IMR-90 (cell line): ENCODE measurements around the gene CTR9. TPM values are rescaled to one million over a fixed set of nuclear protein-coding genes. Genes with fewer than 3 reads are reported as not detected.
A peak's percentile ranks its signal among the peaks of the same experiment; 100 is the strongest.

ENCODE experiments used
- ATAC-seq: fragments of 200-7000 bp; cut with Tn5 transposase; 2 replicates; pipeline ENCODE4 v1.9.1; 2020; ENCODE audit warnings: low read depth, mild to moderate bottlenecking, moderate library complexity
- BruUV-seq: library from RNA; stranded (reverse); fragments of 400-500 nt; replicated peaks from 2 replicates; lab custom pipeline; 2021; lab: Mats Ljungman, UMichigan
- CTCF ChIA-PET: fragments of 300-600 bp; formaldehyde crosslinking; extraction: SDS; loops from one replicate; lab custom pipeline; 2021; ENCODE audit warnings: antibody characterized with exemption; lab: Yijun Ruan, JAX
- POLR2A ChIA-PET: fragments of 300-600 bp; sonication (Branson Sonifier 250); formaldehyde crosslinking; loops from one replicate; lab custom pipeline; 2022; ENCODE audit warnings: antibody characterized with exemption; ENCODE audit not compliant: unreplicated experiment; lab: Charles Lee
- DNase-seq: peaks from one replicate; pipeline ENCODE4 v3.0.0; 2013
- H2AFZ ChIP-seq: replicated peaks from 2 replicates; pipeline ENCODE3; 2013; ENCODE audit warnings: low read length, mild to moderate bottlenecking; ENCODE audit not compliant: poor library complexity
- H2AK5ac ChIP-seq: 2 replicates; pipeline ENCODE4 v1.6.1; 2013; ENCODE audit warnings: low read depth, low read length, inconsistent platforms
- H2AK9ac ChIP-seq: replicated peaks from 2 replicates; pipeline ENCODE3; 2013; ENCODE audit warnings: mild to moderate bottlenecking, low read depth, low read length, moderate library complexity; ENCODE audit not compliant: poor library complexity
- H2BK120ac ChIP-seq: 2 replicates; pipeline ENCODE4 v1.6.1; 2013; ENCODE audit warnings: low read depth, low read length, inconsistent platforms
- H2BK15ac ChIP-seq: 3 replicates; pipeline ENCODE4 v1.6.1; 2013; ENCODE audit warnings: low read depth, low read length, inconsistent platforms
- H2BK20ac ChIP-seq: 2 replicates; pipeline ENCODE4 v1.6.1; 2013; ENCODE audit warnings: low read depth, mild to moderate bottlenecking, inconsistent platforms, low read length, moderate library complexity
- H2BK5ac ChIP-seq: 2 replicates; pipeline ENCODE4 v1.6.1; 2013; ENCODE audit warnings: mild to moderate bottlenecking, low read depth, low read length, inconsistent platforms; ENCODE audit not compliant: poor library complexity, severe bottlenecking
- H3K14ac ChIP-seq: replicated peaks from 2 replicates; pipeline ENCODE4 v1.6.1; 2013; ENCODE audit warnings: low read depth, low read length, inconsistent platforms
- H3K18ac ChIP-seq: 2 replicates; pipeline ENCODE4 v1.6.1; 2013; ENCODE audit warnings: low read depth, low read length, control low read depth
- H3K23ac ChIP-seq: 2 replicates; pipeline ENCODE4 v1.6.1; 2013; ENCODE audit warnings: low read depth, low read length, inconsistent platforms
- H3K27ac ChIP-seq: 2 replicates; pipeline ENCODE4 v1.5.1; 2013; ENCODE audit warnings: mild to moderate bottlenecking, control low read depth, low read length; ENCODE audit not compliant: insufficient read depth
- H3K27me3 ChIP-seq: 2 replicates; pipeline ENCODE4 v1.6.1; 2013; ENCODE audit warnings: low read length; ENCODE audit not compliant: control insufficient read depth, insufficient read depth
- H3K36me3 ChIP-seq: 2 replicates; pipeline ENCODE4 v1.6.1; 2013; ENCODE audit warnings: low read length, mixed read lengths; ENCODE audit not compliant: control insufficient read depth, insufficient read depth
- H3K4ac ChIP-seq: 2 replicates; pipeline ENCODE4 v1.6.1; 2013; ENCODE audit warnings: low read depth, low read length, inconsistent platforms
- H3K4me1 ChIP-seq: 2 replicates; pipeline ENCODE4 v1.6.1; 2013; ENCODE audit warnings: low read length, mixed read lengths; ENCODE audit not compliant: control insufficient read depth, insufficient read depth
- H3K4me2 ChIP-seq: 2 replicates; pipeline ENCODE4 v1.6.1; 2013; ENCODE audit warnings: low read depth, mild to moderate bottlenecking, control low read depth, low read length, moderate library complexity
- H3K4me3 ChIP-seq: 2 replicates; pipeline ENCODE4 v1.5.1; 2013; ENCODE audit warnings: low read depth, mild to moderate bottlenecking, control low read depth, low read length, moderate library complexity; ENCODE audit not compliant: insufficient read depth
- H3K56ac ChIP-seq: 2 replicates; pipeline ENCODE4 v1.6.1; 2013; ENCODE audit warnings: low read length, inconsistent platforms; ENCODE audit not compliant: insufficient read depth; ENCODE audit errors: extremely low read depth
- H3K79me1 ChIP-seq, 2 experiments: 2 replicates each; pipeline ENCODE4 v1.6.1; 2013; ENCODE audit warnings: low read length in 2 of 2, inconsistent platforms in 1 of 2, low read depth in 1 of 2
- H3K9ac ChIP-seq: 2 replicates; pipeline ENCODE4 v1.6.1; 2013; ENCODE audit warnings: low read depth, low read length, control low read depth
- H3K9me1 ChIP-seq: 2 replicates; pipeline ENCODE4 v1.6.1; 2013; ENCODE audit warnings: low read length, inconsistent platforms; ENCODE audit not compliant: insufficient read depth
- H3K9me3 ChIP-seq: 2 replicates; pipeline ENCODE4 v1.6.1; 2013; ENCODE audit warnings: low read length; ENCODE audit not compliant: control insufficient read depth, insufficient read depth
- H4K20me1 ChIP-seq: 2 replicates; pipeline ENCODE4 v1.6.1; 2013; ENCODE audit warnings: low read length, inconsistent platforms; ENCODE audit not compliant: insufficient read depth
- H4K5ac ChIP-seq: 2 replicates; pipeline ENCODE4 v1.6.1; 2013; ENCODE audit warnings: mild to moderate bottlenecking, low read depth, low read length, control low read depth
- H4K8ac ChIP-seq, 2 experiments: 2 replicates each; pipeline ENCODE4 v1.6.1; 2013; ENCODE audit warnings: low read depth in 2 of 2, low read length in 2 of 2, control low read depth in 1 of 2, inconsistent platforms in 1 of 2
- H4K91ac ChIP-seq: 2 replicates; pipeline ENCODE4 v1.6.1; 2013; ENCODE audit warnings: low read depth, low read length, inconsistent platforms; ENCODE audit not compliant: insufficient read depth
- BHLHE40 ChIP-seq: fragments of 150-350 bp; IDR thresholded peaks from 2 replicates; pipeline ENCODE4 v1.6.1; 2016; ENCODE audit warnings: mild to moderate bottlenecking, low read depth, low read length
- CEBPB ChIP-seq: IDR thresholded peaks from 2 replicates; pipeline ENCODE4 v1.6.1; 2012; ENCODE audit warnings: low read depth, low read length, improper control_type of control experiment
- FOS ChIP-seq: fragments of 150-350 bp; IDR thresholded peaks from 2 replicates; pipeline ENCODE4 v1.6.1; 2016; ENCODE audit warnings: low read depth, low read length
- MXI1 ChIP-seq: IDR thresholded peaks from 2 replicates; pipeline ENCODE4 v1.6.1; 2012; ENCODE audit warnings: low read depth, mild to moderate bottlenecking, low read length, moderate library complexity, borderline replicate concordance
- WGBS, 2 experiments: methylation state at CpG; one replicate each; pipeline versions ENCODE4 v1.1.5 to v1.1.7; 2013; ENCODE audit warnings: missing lambda C conversion rate in 2 of 2; ENCODE audit not compliant: insufficient read length in 1 of 2; ENCODE audit errors: extremely low coverage in 2 of 2; 5-methylcytosine and 5-hydroxymethylcytosine counted together
- dilution Hi-C: fragments of 300-500 bp; cut with HindIII; formaldehyde crosslinking; loops from one replicate; pipeline ENCODE4 v1.14.3; 2018; ENCODE audit warnings: low sequenced_read_pairs; ENCODE audit not compliant: unreplicated experiment
- in situ Hi-C: fragments of 300-500 bp; cut with MboI; formaldehyde crosslinking; loops from 3 replicates; pipeline ENCODE4 v1.14.3; 2019; ENCODE audit warnings: low sequenced_read_pairs, inconsistent platforms, mixed read lengths
- intact Hi-C: fragments of 100-400 bp; cut with micrococcal nuclease; formaldehyde crosslinking; loops from 2 replicates; pipeline ENCODE4 v1.10.0; 2022
- polyA plus RNA-seq, 3 experiments: library from polyadenylated mRNA; depleted of rRNA; stranded (reverse); fragments of >200 nt; gene quantifications; 2 replicates each; pipeline ENCODE4 v1.2.3, GENCODE V29; 2012; ENCODE audit warnings: low replicate concordance in 1 of 3
- total RNA-seq: library from RNA; depleted of rRNA; stranded (reverse); fragments of >200 nt; gene quantifications from 2 replicates; pipeline ENCODE4 v1.2.3, GENCODE V29; 2012

CTR9 gene
- total and polyA plus RNA-seq, 2 of the 4 experiments (the other 2 are of a cell fraction) = 16.8 to 37.1 TPM

DNA sequence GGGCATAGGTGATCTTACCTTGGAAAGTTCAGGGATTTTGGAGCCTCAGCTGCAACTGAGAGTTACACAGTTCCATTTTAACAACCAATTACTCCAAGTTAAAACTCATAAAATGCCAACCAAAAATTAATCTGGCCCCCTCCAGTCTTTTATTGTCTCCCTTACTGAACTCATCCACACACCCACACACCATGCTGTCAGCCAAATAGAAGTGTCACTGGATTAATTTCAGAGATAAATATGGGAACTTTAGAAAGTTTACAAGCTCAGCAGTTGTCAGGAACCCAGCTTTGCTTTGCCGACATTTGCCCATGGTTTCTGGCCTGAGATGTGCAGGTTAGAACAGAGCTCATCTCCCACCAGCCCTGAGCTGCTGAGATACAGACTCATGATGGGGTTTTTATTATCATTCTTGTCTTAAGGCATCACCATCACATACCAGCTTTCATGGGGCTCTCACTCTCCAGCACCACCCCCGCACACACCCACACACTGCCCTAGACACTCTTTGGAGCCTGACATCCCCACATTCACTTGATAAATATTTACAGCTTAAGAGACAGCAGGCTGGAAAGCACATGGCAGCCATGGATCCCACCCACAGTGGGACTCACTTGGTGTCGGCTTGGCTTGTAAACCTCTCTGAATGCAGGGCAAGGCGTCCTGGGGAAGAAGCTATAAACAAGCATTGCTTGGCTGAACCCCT, 23.7 kb upstream of the CTR9 start:
- peak overlapping the region; percentile 57; the same call in 1 of the 2 replicates for H2AK5ac ChIP-seq
- H2BK15ac ChIP-seq = peak overlapping the region; percentile 77; the same call in 1 of the 3 replicates
- peak overlapping the region; percentile 69; the same call in 1 of the 2 replicates for H3K18ac ChIP-seq
- 18% methylated on average over 3 of the region's 4 CpGs; no CpG with 5 or more reads in 1 of the 2 experiments for WGBS, 2 experiments
- no peak overlapping the region for H3K4me3 ChIP-seq
- no TSS peak for BruUV-seq
- intact Hi-C loops (loop anchor here (2.0 kb wide), 1 partner anchor 34 kb away; the partner anchor contains the start of gene IRAG1), dilution Hi-C loops (loop anchor here (25.0 kb wide), 1 partner anchor 215 kb away; no protein-coding TSS in a partner anchor), in situ Hi-C loops (loop anchor here (25.0 kb wide), 2 partner anchors 515 to 740 kb away; no protein-coding TSS in a partner anchor)
- no peaks in the 10 kb centered on the region for H3K79me1 ChIP-seq
- 0 out of 2 replicates have a peak overlapping the region, but pooled peaks have one; percentile 0 for H3K4me2 ChIP-seq
- TF ChIP-seq FOS (no peak; the same call in 1 of the 2 replicates), MXI1 (peak; percentile 62; the same call in 1 of the 2 replicates), BHLHE40 (peak; percentile 31; the same call in 1 of the 2 replicates), CEBPB (no peak)
- ChIA-PET CTCF (interaction anchor here (0.7 to 1.2 kb wide), 6 partner anchors 8 to 199 kb away, joined by 3 to 5 read pairs (median 3); no protein-coding TSS in a partner anchor), POLR2A (interaction anchor here (0.7 to 2.5 kb wide), 3 partner anchors 18 to 33 kb away, joined by 3 to 15 read pairs (median 5); partner anchors contain the start of gene IRAG1)
- H3K9me3 ChIP-seq = no peaks in the 10 kb centered on the region
- ATAC-seq (peak; percentile 91), DNase-seq (peak; percentile 77)
- H2BK5ac ChIP-seq = peak overlapping the region; percentile 23
- H2BK120ac ChIP-seq = peak overlapping the region; percentile 86
- H2AK9ac ChIP-seq = peak overlapping the region; percentile 11
- peak overlapping the region; percentile 91 for H3K23ac ChIP-seq
- peak overlapping the region; percentile 47; the same call in 1 of the 2 replicates for H3K56ac ChIP-seq
- peaks cover 18% of the 10 kb centered on the region for H3K4me1 ChIP-seq
- H3K27ac ChIP-seq = peak overlapping the region; percentile 30; the same call in 1 of the 2 replicates
- H3K36me3 ChIP-seq = no peaks in the 10 kb centered on the region
- peak overlapping the region; percentile 16 to 25; a peak in 2 of 4 replicates for H4K8ac ChIP-seq
- no peaks in the 10 kb centered on the region for H4K20me1 ChIP-seq
- H3K27me3 ChIP-seq = no peaks in the 10 kb centered on the region
- peak overlapping the region; percentile 88 for H2BK20ac ChIP-seq
- H4K5ac ChIP-seq = no peak overlapping the region; the same call in 1 of the 2 replicates
- peak overlapping the region; percentile 74 for H4K91ac ChIP-seq
- H3K9me1 ChIP-seq = peaks cover 29% of the 10 kb centered on the region
- peak overlapping the region; percentile 31 for H3K14ac ChIP-seq
- H3K4ac ChIP-seq = peak overlapping the region; percentile 91
- H3K9ac ChIP-seq = no peak overlapping the region
- peak overlapping the region; percentile 73 for H2AFZ ChIP-seq
